ENCODE data around the gene NCOA7. TPM values are rescaled to one million over a fixed set of nuclear protein-coding genes. Genes with fewer than 3 reads are reported as not detected.
A peak's percentile ranks its signal among the peaks of the same experiment; 100 is the strongest.

NCOA7 gene
- total and polyA plus RNA-seq, 4 donors: 8.6 to 40.9 (median 17.6) TPM

DNA sequence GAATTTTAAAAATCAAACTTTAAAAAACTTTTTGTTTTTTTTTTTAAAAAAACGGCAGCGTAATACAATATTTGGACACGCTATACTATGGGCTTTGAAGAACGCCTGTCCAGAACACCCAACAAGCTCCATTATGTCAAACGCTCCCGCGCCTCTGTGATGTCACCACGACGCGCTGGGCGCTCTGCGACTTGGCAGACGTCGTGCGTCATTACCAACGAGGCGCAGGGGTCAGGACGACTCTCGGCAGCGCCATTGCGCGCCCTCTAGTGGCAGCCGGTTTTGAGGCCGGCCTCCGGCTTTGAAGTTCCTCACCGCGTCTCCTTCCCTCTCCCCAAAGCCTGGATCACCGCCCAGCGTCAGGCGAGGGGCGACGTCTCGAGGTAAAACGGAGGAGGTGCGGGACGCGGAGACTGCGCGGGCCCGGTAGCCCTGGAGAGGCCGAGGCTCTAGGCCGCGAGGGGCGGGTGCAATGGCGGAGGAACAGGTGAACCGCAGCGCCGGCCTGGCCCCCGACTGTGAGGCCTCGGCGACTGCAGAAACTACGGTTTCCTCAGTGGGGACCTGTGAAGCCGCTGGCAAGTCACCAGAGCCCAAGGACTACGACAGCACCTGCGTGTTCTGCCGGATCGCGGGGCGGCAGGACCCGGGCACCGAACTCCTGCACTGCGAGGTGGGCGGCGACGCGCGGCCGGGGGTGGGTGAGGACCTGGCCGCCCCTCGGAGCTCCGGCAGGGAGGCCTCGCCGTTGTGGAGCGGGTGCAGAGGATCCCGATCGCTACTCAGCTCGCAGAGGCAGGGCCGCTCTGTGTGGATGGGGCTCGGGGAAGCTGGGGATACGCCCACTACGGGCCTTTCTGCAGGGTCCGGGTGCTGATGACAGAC, 166.0 kb downstream of the NCOA7 start, which contains the start of gene HINT3 (continued):
- TF ChIP-seq, protein P1, sequence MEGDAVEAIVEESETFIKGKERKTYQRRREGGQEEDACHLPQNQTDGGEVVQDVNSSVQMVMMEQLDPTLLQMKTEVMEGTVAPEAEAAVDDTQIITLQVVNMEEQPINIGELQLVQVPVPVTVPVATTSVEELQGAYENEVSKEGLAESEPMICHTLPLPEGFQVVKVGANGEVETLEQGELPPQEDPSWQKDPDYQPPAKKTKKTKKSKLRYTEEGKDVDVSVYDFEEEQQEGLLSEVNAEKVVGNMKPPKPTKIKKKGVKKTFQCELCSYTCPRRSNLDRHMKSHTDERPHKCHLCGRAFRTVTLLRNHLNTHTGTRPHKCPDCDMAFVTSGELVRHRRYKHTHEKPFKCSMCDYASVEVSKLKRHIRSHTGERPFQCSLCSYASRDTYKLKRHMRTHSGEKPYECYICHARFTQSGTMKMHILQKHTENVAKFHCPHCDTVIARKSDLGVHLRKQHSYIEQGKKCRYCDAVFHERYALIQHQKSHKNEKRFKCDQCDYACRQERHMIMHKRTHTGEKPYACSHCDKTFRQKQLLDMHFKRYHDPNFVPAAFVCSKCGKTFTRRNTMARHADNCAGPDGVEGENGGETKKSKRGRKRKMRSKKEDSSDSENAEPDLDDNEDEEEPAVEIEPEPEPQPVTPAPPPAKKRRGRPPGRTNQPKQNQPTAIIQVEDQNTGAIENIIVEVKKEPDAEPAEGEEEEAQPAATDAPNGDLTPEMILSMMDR (IDR thresholded peaks at IDR 0.05; ENCODE audit: low read depth, low read length, missing input control): peak; percentile 86
- TF ChIP-seq, protein P2, sequence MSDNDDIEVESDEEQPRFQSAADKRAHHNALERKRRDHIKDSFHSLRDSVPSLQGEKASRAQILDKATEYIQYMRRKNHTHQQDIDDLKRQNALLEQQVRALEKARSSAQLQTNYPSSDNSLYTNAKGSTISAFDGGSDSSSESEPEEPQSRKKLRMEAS (IDR thresholded peaks at IDR 0.05): peak; percentile 13
- TF ChIP-seq RXRA (IDR thresholded peaks at IDR 0.05) (peak; percentile 64 to 87), EGR1 (IDR thresholded peaks at IDR 0.05; ENCODE audit: low read depth in 2 of 2) (no peak), YY1 (IDR thresholded peaks at IDR 0.05) (peak; percentile 94), TAF1 (conservative IDR thresholded peaks at IDR 0.05) (no peak), HNF4G (IDR thresholded peaks at IDR 0.05) (no peak)
- TF ChIP-seq, protein P3, sequence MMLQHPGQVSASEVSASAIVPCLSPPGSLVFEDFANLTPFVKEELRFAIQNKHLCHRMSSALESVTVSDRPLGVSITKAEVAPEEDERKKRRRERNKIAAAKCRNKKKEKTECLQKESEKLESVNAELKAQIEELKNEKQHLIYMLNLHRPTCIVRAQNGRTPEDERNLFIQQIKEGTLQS (IDR thresholded peaks at IDR 0.05): peak; percentile 36

DNA sequence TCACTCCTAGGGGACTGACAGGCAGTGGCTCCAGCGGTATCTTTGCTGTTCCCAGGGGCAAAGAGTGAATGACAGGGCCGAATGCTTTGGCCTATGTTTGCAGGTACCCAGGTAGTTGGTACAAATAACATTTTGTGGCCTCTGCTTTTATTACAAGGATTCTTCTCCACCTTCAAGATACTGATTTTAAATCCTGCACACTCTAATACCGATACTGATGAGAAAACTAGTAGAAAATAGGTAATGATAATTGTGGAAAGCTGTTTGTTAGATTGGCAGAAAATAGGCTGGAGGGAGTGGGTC, 166.6 kb downstream of the NCOA7 start:
- Histone ChIP-seq H3K27me3 (ENCODE audit: control insufficient read depth in 4 of 4, insufficient read depth in 4 of 4, low read length in 3 of 4) (no peaks in the 10 kb centered on the region), H3K4me3 (ENCODE audit: low read depth in 1 of 3, low read length in 3 of 3) (peak overlapping the region; percentile 74 to 92 (median 85)), H3K27ac (ENCODE audit: low read depth in 1 of 2, low read length in 2 of 2) (peak overlapping the region; percentile 94 to 98), H3K4me1 (ENCODE audit: control insufficient read depth in 4 of 4, insufficient read depth in 4 of 4, low read length in 3 of 4) (peaks cover 8 to 34% (median 25%) of the 10 kb centered on the region in 4 donors), H3K36me3 (ENCODE audit: control insufficient read depth in 4 of 4, insufficient read depth in 3 of 4, low read depth in 1 of 4, low read length in 3 of 4) (no peaks in the 10 kb centered on the region), H3K9me3 (ENCODE audit: control insufficient read depth in 4 of 4, low read length in 3 of 4) (no peaks in the 10 kb centered on the region), H3K9ac (ENCODE audit: low read depth in 1 of 2, low read length in 2 of 2) (peak overlapping the region; percentile 92 to 93)
- TF ChIP-seq HNF4A (conservative IDR thresholded peaks at IDR 0.05) (peak in 1 of 2 donors; percentile 9), SP1 (IDR thresholded peaks at IDR 0.05) (no peak)
- 1% methylated on average over 3 of the region's 3 CpGs for WGBS
- DNase-seq (ENCODE audit: low spot score): no peak

DNA sequence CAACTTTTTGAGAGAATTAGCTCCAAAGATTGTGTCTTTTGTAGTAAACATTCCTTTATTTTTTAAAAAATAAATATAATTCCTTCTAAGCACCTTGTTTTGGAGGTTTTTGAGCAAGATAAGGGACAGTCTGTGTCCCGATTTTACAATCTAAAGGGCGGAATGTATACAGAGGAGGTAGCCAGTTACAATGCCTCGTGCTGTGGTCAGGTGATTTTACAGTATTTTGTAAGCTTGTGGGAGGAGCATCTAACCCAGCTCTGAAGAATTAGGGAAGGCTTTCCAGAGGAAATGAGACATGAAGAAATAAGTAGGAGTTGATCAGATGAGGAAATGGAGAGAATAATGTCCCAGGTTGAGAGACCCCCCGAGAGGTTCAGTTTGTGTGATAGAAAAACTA, 167.1 kb downstream of the NCOA7 start:
- no peak for DNase-seq (ENCODE audit: low spot score)

More for the DNA sequence above, 167.1 kb downstream of the NCOA7 start:
- Histone ChIP-seq H3K27ac (ENCODE audit: low read depth in 1 of 2, low read length in 2 of 2) (peak overlapping the region; percentile 94 to 98), H3K36me3 (ENCODE audit: control insufficient read depth in 4 of 4, insufficient read depth in 3 of 4, low read depth in 1 of 4, low read length in 3 of 4) (no peaks in the 10 kb centered on the region), H3K27me3 (ENCODE audit: control insufficient read depth in 4 of 4, insufficient read depth in 4 of 4, low read length in 3 of 4) (no peaks in the 10 kb centered on the region), H3K9ac (ENCODE audit: low read depth in 1 of 2, low read length in 2 of 2) (peak overlapping the region; percentile 92 to 93), H3K9me3 (ENCODE audit: control insufficient read depth in 4 of 4, low read length in 3 of 4) (no peaks in the 10 kb centered on the region), H3K4me3 (ENCODE audit: low read depth in 1 of 3, low read length in 3 of 3) (peak overlapping the region; percentile 74 to 92 (median 85)), H3K4me1 (ENCODE audit: control insufficient read depth in 4 of 4, insufficient read depth in 4 of 4, low read length in 3 of 4) (peaks cover 11 to 38% (median 30%) of the 10 kb centered on the region in 4 donors)
- TF ChIP-seq, protein P4, sequence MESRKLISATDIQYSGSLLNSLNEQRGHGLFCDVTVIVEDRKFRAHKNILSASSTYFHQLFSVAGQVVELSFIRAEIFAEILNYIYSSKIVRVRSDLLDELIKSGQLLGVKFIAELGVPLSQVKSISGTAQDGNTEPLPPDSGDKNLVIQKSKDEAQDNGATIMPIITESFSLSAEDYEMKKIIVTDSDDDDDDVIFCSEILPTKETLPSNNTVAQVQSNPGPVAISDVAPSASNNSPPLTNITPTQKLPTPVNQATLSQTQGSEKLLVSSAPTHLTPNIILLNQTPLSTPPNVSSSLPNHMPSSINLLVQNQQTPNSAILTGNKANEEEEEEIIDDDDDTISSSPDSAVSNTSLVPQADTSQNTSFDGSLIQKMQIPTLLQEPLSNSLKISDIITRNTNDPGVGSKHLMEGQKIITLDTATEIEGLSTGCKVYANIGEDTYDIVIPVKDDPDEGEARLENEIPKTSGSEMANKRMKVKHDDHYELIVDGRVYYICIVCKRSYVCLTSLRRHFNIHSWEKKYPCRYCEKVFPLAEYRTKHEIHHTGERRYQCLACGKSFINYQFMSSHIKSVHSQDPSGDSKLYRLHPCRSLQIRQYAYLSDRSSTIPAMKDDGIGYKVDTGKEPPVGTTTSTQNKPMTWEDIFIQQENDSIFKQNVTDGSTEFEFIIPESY (IDR thresholded peaks at IDR 0.05): no peak
- no peak for TF ChIP-seq YY1 (IDR thresholded peaks at IDR 0.05)
- TF ChIP-seq EGR1 (IDR thresholded peaks at IDR 0.05; ENCODE audit: low read depth in 2 of 2): no peak
- TF ChIP-seq HNF4G (IDR thresholded peaks at IDR 0.05): no peak
- 24% methylated on average over 4 of the region's 4 CpGs for WGBS

Measured in liver (tissue), 9 donors.